Trophoblast cell (in vitro differentiated cells and primary cell): ENCODE results near the gene WFS1.

ENCODE experiments used
- DNase-seq, 2 donors: peaks; one replicate each; pipeline ENCODE4 v3.0.0-alpha.2; 2016
- H2AFZ ChIP-seq: 2 replicates; pipeline ENCODE4 v1.6.1; 2013; ENCODE audit warnings: low read length, moderate library complexity, mild to moderate bottlenecking; ENCODE audit not compliant: insufficient read depth, poor library complexity
- H2AK5ac ChIP-seq: 2 replicates; pipeline ENCODE4 v1.6.1; 2013; ENCODE audit warnings: mild to moderate bottlenecking, low read length
- H2BK120ac ChIP-seq: 2 replicates; pipeline ENCODE4 v1.6.1; 2013; ENCODE audit warnings: low read length, mild to moderate bottlenecking, moderate library complexity; ENCODE audit not compliant: insufficient read depth, poor library complexity
- H2BK12ac ChIP-seq: 2 replicates; pipeline ENCODE4 v1.6.1; 2013; ENCODE audit warnings: mild to moderate bottlenecking, low read length, moderate library complexity
- H2BK5ac ChIP-seq: 2 replicates; pipeline ENCODE4 v1.6.1; 2013; ENCODE audit warnings: low read length, low read depth, moderate library complexity, mild to moderate bottlenecking; ENCODE audit not compliant: poor library complexity
- H3K14ac ChIP-seq: 2 replicates; pipeline ENCODE4 v1.6.1; 2013; ENCODE audit warnings: mild to moderate bottlenecking, low read length
- H3K18ac ChIP-seq: 2 replicates; pipeline ENCODE4 v1.6.1; 2013; ENCODE audit warnings: mild to moderate bottlenecking, low read length
- H3K23ac ChIP-seq: 2 replicates; pipeline ENCODE4 v1.6.1; 2013; ENCODE audit warnings: low read length
- H3K27ac ChIP-seq: 2 replicates; pipeline ENCODE4 v1.5.1; 2013; ENCODE audit warnings: low read depth, mild to moderate bottlenecking, inconsistent platforms, low read length, moderate library complexity
- H3K27me3 ChIP-seq: 2 replicates; pipeline ENCODE4 v1.6.1; 2013; ENCODE audit warnings: inconsistent platforms, mild to moderate bottlenecking, low read length, moderate library complexity; ENCODE audit not compliant: insufficient read depth
- H3K36me3 ChIP-seq, 2 experiments: 1 replicate in 1 of 2; 2 replicates in 1 of 2; pipeline ENCODE4 v1.6.1; 2013; ENCODE audit warnings: low read length in 2 of 2, mild to moderate bottlenecking in 2 of 2, moderate library complexity in 1 of 2; ENCODE audit not compliant: insufficient read depth in 2 of 2, control insufficient read depth in 1 of 2
- H3K4ac ChIP-seq: 2 replicates; pipeline ENCODE4 v1.6.1; 2013; ENCODE audit warnings: low read depth, mild to moderate bottlenecking, low read length, moderate library complexity
- H3K4me1 ChIP-seq, 2 experiments: 1 replicate in 1 of 2; 2 replicates in 1 of 2; pipeline ENCODE4 v1.6.1; 2013; ENCODE audit warnings: low read length in 2 of 2, mild to moderate bottlenecking in 2 of 2, moderate library complexity in 1 of 2; ENCODE audit not compliant: insufficient read depth in 2 of 2, control insufficient read depth in 1 of 2
- H3K4me2 ChIP-seq: 2 replicates; pipeline ENCODE4 v1.6.1; 2013; ENCODE audit warnings: inconsistent platforms, mild to moderate bottlenecking, low read length, moderate library complexity
- H3K4me3 ChIP-seq: 2 replicates; pipeline ENCODE4 v1.5.1; 2013; ENCODE audit warnings: mild to moderate bottlenecking, low read depth, low read length, inconsistent platforms
- H3K79me1 ChIP-seq: one replicate; pipeline ENCODE4 v1.6.1; 2013; ENCODE audit warnings: low read length
- H3K79me2 ChIP-seq: 2 replicates; pipeline ENCODE4 v1.6.1; 2013; ENCODE audit warnings: low read length, mild to moderate bottlenecking; ENCODE audit not compliant: control insufficient read depth, insufficient read depth, poor library complexity
- H3K9ac ChIP-seq: 2 replicates; pipeline ENCODE4 v1.6.1; 2013; ENCODE audit warnings: mild to moderate bottlenecking, low read length
- H3K9me3 ChIP-seq: 2 replicates; pipeline ENCODE4 v1.6.1; 2013; ENCODE audit warnings: low read depth, mild to moderate bottlenecking, control low read depth, inconsistent platforms, low read length; ENCODE audit not compliant: insufficient read depth
- H4K12ac ChIP-seq: 2 replicates; pipeline ENCODE4 v1.6.1; 2013; ENCODE audit warnings: low read depth, mild to moderate bottlenecking, low read length, moderate library complexity
- H4K8ac ChIP-seq: 2 replicates; pipeline ENCODE4 v1.6.1; 2013; ENCODE audit warnings: low read depth, mild to moderate bottlenecking, low read length, moderate library complexity
- H4K91ac ChIP-seq: one replicate; pipeline ENCODE4 v1.6.1; 2013; ENCODE audit warnings: low read depth, mild to moderate bottlenecking, low read length, moderate library complexity
- WGBS: extraction: QIAGEN DNeasy Blood & Tissue Kit; methylation state at CpG from one replicate; pipeline ENCODE4 v1.1.7; 2013; ENCODE audit warnings: missing lambda C conversion rate; ENCODE audit not compliant: insufficient read length, insufficient coverage; ENCODE audit errors: extremely low coverage; 5-methylcytosine and 5-hydroxymethylcytosine counted together

Gene WFS1

GRCh38 chr4:6330384-6330767 lies 60.7 kb downstream of the WFS1 start:
- Histone ChIP-seq H2BK120ac (no peak overlapping the region), H2AK5ac (no peak overlapping the region), H3K4me1 (peaks cover 2 to 3% of the 10 kb centered on the region in 2 experiments), H3K27ac (no peak overlapping the region), H3K79me2 (no peaks in the 10 kb centered on the region), H4K12ac (no peak overlapping the region), H2AFZ (no peak overlapping the region), H3K14ac (no peak overlapping the region), H3K36me3 (no peaks in the 10 kb centered on the region), H3K79me1 (no peaks in the 10 kb centered on the region), H2BK5ac (no peak overlapping the region), H2BK12ac (no peak overlapping the region), H4K91ac (no peak overlapping the region), H3K9ac (no peak overlapping the region), H3K4me2 (no peak overlapping the region), H3K18ac (no peak overlapping the region), H3K4ac (no peak overlapping the region), H4K8ac (no peak overlapping the region), H3K27me3 (no peaks in the 10 kb centered on the region), H3K9me3 (peaks cover 4% of the 10 kb centered on the region), H3K4me3 (no peak overlapping the region), H3K23ac (no peak overlapping the region)
- no peak for DNase-seq
- WGBS, result no CpG with 5 or more reads among the region's 7 CpGs

- Histone ChIP-seq H4K91ac (no peak overlapping the region), H2BK120ac (no peak overlapping the region)
These were observed 61.4 kb downstream of the WFS1 start for GRCh38 chr4:6331018-6331417.

GRCh38 chr4:6331468-6331867 lies 61.8 kb downstream of the WFS1 start:
- H2BK120ac ChIP-seq, result no peak overlapping the region
- no peak overlapping the region for H4K8ac ChIP-seq
- no peak overlapping the region for H4K91ac ChIP-seq
- H2AK5ac ChIP-seq, result no peak overlapping the region
- no peak overlapping the region for H2BK12ac ChIP-seq
- H3K79me1 ChIP-seq, result no peaks in the 10 kb centered on the region
- H3K36me3 ChIP-seq, result no peaks in the 10 kb centered on the region
- no peak overlapping the region for H3K4me3 ChIP-seq
- H3K27me3 ChIP-seq, result no peaks in the 10 kb centered on the region
- H3K14ac ChIP-seq, result no peak overlapping the region
- H3K4ac ChIP-seq, result no peak overlapping the region
- no peak for DNase-seq
- H3K4me1 ChIP-seq, result peaks cover 2 to 3% of the 10 kb centered on the region in 2 experiments
- H3K18ac ChIP-seq, result no peak overlapping the region
- H3K27ac ChIP-seq, result no peak overlapping the region
- H3K9me3 ChIP-seq, result peaks cover 4% of the 10 kb centered on the region
- no peak overlapping the region for H4K12ac ChIP-seq
- H2AFZ ChIP-seq, result no peak overlapping the region
- WGBS, result no CpG with 5 or more reads among the region's 6 CpGs
- no peak overlapping the region for H3K9ac ChIP-seq
- no peaks in the 10 kb centered on the region for H3K79me2 ChIP-seq
- no peak overlapping the region for H3K4me2 ChIP-seq
- H3K23ac ChIP-seq, result no peak overlapping the region
- H2BK5ac ChIP-seq, result no peak overlapping the region

More at GRCh38 chr4:6331018-6331417, 61.4 kb downstream of the WFS1 start:
- no peak overlapping the region for H2AK5ac ChIP-seq
- no peak overlapping the region for H3K14ac ChIP-seq
- H2AFZ ChIP-seq, result no peak overlapping the region
- no peaks in the 10 kb centered on the region for H3K79me2 ChIP-seq
- no peak overlapping the region for H4K12ac ChIP-seq
- no peaks in the 10 kb centered on the region for H3K79me1 ChIP-seq
- no peak overlapping the region for H2BK5ac ChIP-seq
- H4K8ac ChIP-seq, result no peak overlapping the region
- no peak overlapping the region for H2BK12ac ChIP-seq
- no peaks in the 10 kb centered on the region for H3K27me3 ChIP-seq
- H3K4ac ChIP-seq, result no peak overlapping the region
- no peak overlapping the region for H3K27ac ChIP-seq
- no peaks in the 10 kb centered on the region for H3K36me3 ChIP-seq
- no peak overlapping the region for H3K4me2 ChIP-seq
- H3K9me3 ChIP-seq, result peaks cover 4% of the 10 kb centered on the region
- no CpG with 5 or more reads among the region's 8 CpGs for WGBS
- H3K9ac ChIP-seq, result no peak overlapping the region
- H3K23ac ChIP-seq, result no peak overlapping the region
- H3K18ac ChIP-seq, result no peak overlapping the region
- DNase-seq, result peak; percentile 12 to 79
- H3K4me3 ChIP-seq, result no peak overlapping the region
- peaks cover 2 to 3% of the 10 kb centered on the region in 2 experiments for H3K4me1 ChIP-seq

GRCh38 chr4:6332042-6332668 lies 62.5 kb downstream of the WFS1 start:
- no peak overlapping the region for H2AK5ac ChIP-seq
- no peak overlapping the region for H3K4me2 ChIP-seq
- no peak overlapping the region for H4K8ac ChIP-seq
- H3K9ac ChIP-seq, result no peak overlapping the region
- H4K12ac ChIP-seq, result no peak overlapping the region
- no peak overlapping the region for H2AFZ ChIP-seq
- H3K23ac ChIP-seq, result no peak overlapping the region
- H2BK120ac ChIP-seq, result no peak overlapping the region
- no peak overlapping the region for H3K4ac ChIP-seq
- WGBS, result no CpG with 5 or more reads among the region's 18 CpGs
- H3K36me3 ChIP-seq, result no peaks in the 10 kb centered on the region
- H3K4me1 ChIP-seq, result peaks cover under 1% of the 10 kb centered on the region in 2 experiments
- no peak overlapping the region for H3K14ac ChIP-seq
- H3K4me3 ChIP-seq, result no peak overlapping the region
- H4K91ac ChIP-seq, result no peak overlapping the region
- no peak overlapping the region for H3K18ac ChIP-seq
- no peaks in the 10 kb centered on the region for H3K27me3 ChIP-seq
- H2BK12ac ChIP-seq, result no peak overlapping the region
- peaks cover 3% of the 10 kb centered on the region for H3K9me3 ChIP-seq
- H2BK5ac ChIP-seq, result no peak overlapping the region
- peak; percentile 29 to 73 for DNase-seq
- no peaks in the 10 kb centered on the region for H3K79me2 ChIP-seq
- no peak overlapping the region for H3K27ac ChIP-seq
- no peaks in the 10 kb centered on the region for H3K79me1 ChIP-seq
